Measurements from ENCODE around the gene EIF3D. TPM values are rescaled to one million over a fixed set of nuclear protein-coding genes. Genes with fewer than 3 reads are reported as not detected.

Gene EIF3D
- total and polyA plus RNA-seq, 9 of the 15 experiments (the other 6 are each of a cell fraction or from before 2014, with no cell fraction given): 191 to 422 (median 279) TPM

GRCh38 chr22:36470994-36471331 is 58.0 kb downstream of the EIF3D start:
- DNase-seq (ENCODE audit: extremely low read depth in 1 of 4, low spot score in 3 of 4) (no peak), ATAC-seq (peak; percentile 17; the same call in 1 of the 3 replicates), FAIRE-seq (no peak)
- Histone ChIP-seq H3K9me1 (ENCODE audit: control insufficient read depth, insufficient read depth, low read length) (peaks cover 3% of the 10 kb centered on the region), H3K9ac (ENCODE audit: insufficient read depth in 1 of 2, low read depth in 2 of 2, low read length in 2 of 2) (no peak overlapping the region), H3K79me2 (ENCODE audit: control insufficient read depth, insufficient read depth, low read length) (no peaks in the 10 kb centered on the region; the same call in 2 of the 3 replicates), H3K27me3 (ENCODE audit: control insufficient read depth in 2 of 2, insufficient read depth in 2 of 2, low read length in 2 of 2) (no peaks in the 10 kb centered on the region), H3K4me1 (replicated peaks in 1 of 2; ENCODE audit: control insufficient read depth in 2 of 2, insufficient read depth in 2 of 2, low read length in 2 of 2) (peaks cover 22 to 25% of the 10 kb centered on the region in 2 experiments), H3K4me3 (no peak overlapping the region), H3K36me3 (ENCODE audit: control insufficient read depth, insufficient read depth, low read length) (peaks cover 81% of the 10 kb centered on the region; the same call in 2 of the 3 replicates), H3K27ac (ENCODE audit: extremely low read depth, low read depth, low read length) (no peak overlapping the region), H3K9me3 (replicated peaks; ENCODE audit: control insufficient read depth, insufficient read depth, low read depth, low read length) (no peaks in the 10 kb centered on the region), H3K4me2 (ENCODE audit: insufficient read depth, low read length) (no peak overlapping the region), H2AFZ (ENCODE audit: low read depth, low read length) (no peak overlapping the region), H4K20me1 (replicated peaks; ENCODE audit: control insufficient read depth, insufficient read depth, low read length) (0 out of 2 replicates have a peak, but pooled peaks cover 3% of the 10 kb centered on the region)
- intact Hi-C loops (cut with micrococcal nuclease) (loop anchor here (5.0 kb wide), 1 partner anchor 169 kb away; no protein-coding TSS in a partner anchor), in situ Hi-C loops (cut with MboI) (no loop called here)
- BruUV-seq (replicated peaks): no TSS peak
- ChIA-PET POLR2A (interaction anchor here (1.0 to 1.8 kb wide), 6 partner anchors 10 to 178 kb away, joined by 3 to 7 read pairs (median 4); partner anchors contain the start of genes EIF3D and TXN2), CTCF (ENCODE audit: low intra/inter-chr PET ratio) (interaction anchor here (0.7 to 1.7 kb wide), 2 partner anchors 19 to 170 kb away, joined by 7 to 18 read pairs; no protein-coding TSS in a partner anchor)
- no peak for TF ChIP-seq SMARCE1 (IDR thresholded peaks at IDR 0.05)
- TF ChIP-seq ZNF740 (CRISPR knock-in tag; IDR thresholded peaks at IDR 0.05): no peak
- TF ChIP-seq ZNF740 (tag; IDR thresholded peaks at IDR 0.05): no peak
- no peak for TF ChIP-seq RUNX1 (IDR thresholded peaks at IDR 0.05; ENCODE audit: low read depth)
- WGBS (ENCODE audit: insufficient coverage, low coverage, missing lambda C conversion rate): 86% methylated on average over 6 of the region's 10 CpGs

Data from K562 (cell line).